HUES48 (cell line): Measurements from ENCODE around the gene SAMHD1.
"Not testable (repeated sequence)": the region's sequence is repeated elsewhere in the genome, so short reads cannot be mapped to it uniquely, and the experiment has no call there.

Source experiments
- H3K27ac ChIP-seq: one replicate; pipeline ENCODE4 v1.7.0; 2013; ENCODE audit warnings: low read depth, low read length, inconsistent platforms
- H3K27me3 ChIP-seq: 2 replicates; pipeline ENCODE4 v1.6.1; 2013; ENCODE audit warnings: mild to moderate bottlenecking, low read length; ENCODE audit not compliant: control insufficient read depth, insufficient read depth
- H3K36me3 ChIP-seq: 2 replicates; pipeline ENCODE4 v1.6.1; 2013; ENCODE audit warnings: low read length; ENCODE audit not compliant: control insufficient read depth, insufficient read depth
- H3K4me1 ChIP-seq: 2 replicates; pipeline ENCODE4 v1.6.1; 2013; ENCODE audit warnings: mild to moderate bottlenecking, low read length; ENCODE audit not compliant: control insufficient read depth, insufficient read depth
- H3K4me3 ChIP-seq: 2 replicates; pipeline ENCODE4 v1.5.1; 2013; ENCODE audit warnings: mild to moderate bottlenecking, low read depth, low read length
- H3K9ac ChIP-seq: 2 replicates; pipeline ENCODE4 v1.6.1; 2013; ENCODE audit warnings: mild to moderate bottlenecking, low read depth, low read length, moderate library complexity
- H3K9me3 ChIP-seq: 2 replicates; pipeline ENCODE4 v1.6.1; 2013; ENCODE audit warnings: low read length; ENCODE audit not compliant: control insufficient read depth, insufficient read depth

The SAMHD1 gene

GRCh38 chr20:36951979-36952738, 651 bp upstream of the SAMHD1 start:
- Histone ChIP-seq H3K36me3 (no peaks in the 10 kb centered on the region), H3K27ac (peak overlapping the region; percentile 59), H3K4me3 (peak overlapping the region; percentile 80), H3K27me3 (no peaks in the 10 kb centered on the region), H3K9me3 (no peaks in the 10 kb centered on the region), H3K4me1 (peaks cover 19% of the 10 kb centered on the region), H3K9ac (no peak overlapping the region)

- Histone ChIP-seq H3K27ac (peak overlapping the region; percentile 59), H3K4me1 (peaks cover 24% of the 10 kb centered on the region), H3K36me3 (peaks cover 8% of the 10 kb centered on the region), H3K9me3 (no peaks in the 10 kb centered on the region), H3K4me3 (peak overlapping the region; percentile 80), H3K9ac (no peak overlapping the region), H3K27me3 (no peaks in the 10 kb centered on the region)
These were observed 902 bp downstream of the SAMHD1 start for GRCh38 chr20:36950414-36951197.

- Histone ChIP-seq H3K9me3 (no peaks in the 10 kb centered on the region), H3K9ac (no peak overlapping the region), H3K36me3 (peaks cover 68% of the 10 kb centered on the region), H3K4me1 (peaks cover under 1% of the 10 kb centered on the region), H3K4me3 (no peak overlapping the region), H3K27ac (no peak overlapping the region), H3K27me3 (no peaks in the 10 kb centered on the region)
These were observed 10.1 kb downstream of the SAMHD1 start for GRCh38 chr20:36941401-36941835.

- Histone ChIP-seq H3K9ac (no peak overlapping the region), H3K27me3 (no peaks in the 10 kb centered on the region), H3K4me3 (no peak overlapping the region), H3K36me3 (peaks cover 70% of the 10 kb centered on the region), H3K9me3 (no peaks in the 10 kb centered on the region), H3K27ac (no peak overlapping the region), H3K4me1 (no peaks in the 10 kb centered on the region)
These were observed 14.1 kb downstream of the SAMHD1 start for GRCh38 chr20:36937402-36937770.

- H3K27me3 ChIP-seq, H3K9me3 ChIP-seq, H3K4me3 ChIP-seq, H3K9ac ChIP-seq, H3K27ac ChIP-seq, H3K4me1 ChIP-seq: not testable (repeated sequence)
- H3K36me3 ChIP-seq: peaks cover 71% of the 10 kb centered on the region
These were observed 14.6 kb downstream of the SAMHD1 start for GRCh38 chr20:36936761-36937401.

- H3K4me3 ChIP-seq: no peak overlapping the region
- H3K9ac ChIP-seq: no peak overlapping the region
- H3K27ac ChIP-seq: no peak overlapping the region
- H3K9me3 ChIP-seq: no peaks in the 10 kb centered on the region
- peaks cover 76% of the 10 kb centered on the region for H3K36me3 ChIP-seq
- no peaks in the 10 kb centered on the region for H3K27me3 ChIP-seq
- H3K4me1 ChIP-seq: no peaks in the 10 kb centered on the region
These were observed 15.2 kb downstream of the SAMHD1 start for GRCh38 chr20:36936341-36936740.

- H3K27me3 ChIP-seq, H3K4me1 ChIP-seq, H3K9ac ChIP-seq, H3K27ac ChIP-seq, H3K9me3 ChIP-seq, H3K4me3 ChIP-seq: not testable (repeated sequence)
- H3K36me3 ChIP-seq: peaks cover 78% of the 10 kb centered on the region
These were observed 17.9 kb downstream of the SAMHD1 start for GRCh38 chr20:36933571-36933970.

GRCh38 chr20:36932476-36933426, 18.8 kb downstream of the SAMHD1 start:
- H3K4me3 ChIP-seq: no peak overlapping the region
- H3K9me3 ChIP-seq: no peaks in the 10 kb centered on the region
- no peak overlapping the region for H3K9ac ChIP-seq
- no peaks in the 10 kb centered on the region for H3K4me1 ChIP-seq
- H3K36me3 ChIP-seq: peaks cover 75% of the 10 kb centered on the region
- no peaks in the 10 kb centered on the region for H3K27me3 ChIP-seq
- H3K27ac ChIP-seq: no peak overlapping the region

- H3K4me3 ChIP-seq, H3K27ac ChIP-seq, H3K9ac ChIP-seq, H3K9me3 ChIP-seq, H3K27me3 ChIP-seq, H3K4me1 ChIP-seq: not testable (repeated sequence)
- peaks cover 75% of the 10 kb centered on the region for H3K36me3 ChIP-seq
These were observed 19.4 kb downstream of the SAMHD1 start for GRCh38 chr20:36932067-36932466.

GRCh38 chr20:36929691-36930090, 21.8 kb downstream of the SAMHD1 start:
- Histone ChIP-seq H3K27ac (no peak overlapping the region), H3K9ac (no peak overlapping the region), H3K27me3 (no peaks in the 10 kb centered on the region), H3K9me3 (no peaks in the 10 kb centered on the region), H3K4me3 (no peak overlapping the region), H3K36me3 (peaks cover 77% of the 10 kb centered on the region), H3K4me1 (no peaks in the 10 kb centered on the region)
